ENCODE data around the gene SLC36A4.

GRCh38 chr11:93169950-93170561 is 27.7 kb downstream of the SLC36A4 start:
- TF ChIP-seq CTCF (IDR thresholded peaks at IDR 0.05 in 4 of 5, conservative IDR thresholded peaks at IDR 0.05 in 1 of 5) (peak in 1 of 5 experiments; percentile 15), POLR2A (IDR thresholded peaks at IDR 0.05) (no peak)
